Neural cell (in vitro differentiated cells): ENCODE results near the gene NR1I3. TPM values are rescaled to one million over a fixed set of nuclear protein-coding genes. Genes with fewer than 3 reads are reported as not detected.

ENCODE experiments used
- H2AFZ ChIP-seq: fragments of 200-600, 300-800 bp; sonication (generic), shearing (Covaris generic); 2 replicates; pipeline ENCODE4 v1.6.0; 2014; ENCODE audit warnings: low read depth, mild to moderate bottlenecking, antibody characterized with exemption, low read length, moderate library complexity
- H3F3A ChIP-seq: fragments of 200-600 bp; shearing (Covaris generic); 2 replicates; pipeline ENCODE4 v1.6.1; 2016; ENCODE audit warnings: mild to moderate bottlenecking, moderate library complexity, mixed read lengths, antibody characterized with exemption, low read length; ENCODE audit not compliant: insufficient read depth, poor library complexity, severe bottlenecking
- H3K27ac ChIP-seq: fragments of 200-600, 300-800 bp; sonication (generic), shearing (Covaris generic); 2 replicates; pipeline ENCODE4 v1.5.1; 2014; ENCODE audit warnings: mild to moderate bottlenecking, low read length, moderate library complexity
- H3K27me3 ChIP-seq: fragments of 300-800, 200-600 bp; sonication (generic), shearing (Covaris generic); 2 replicates; pipeline ENCODE4 v1.6.0; 2014; ENCODE audit warnings: mild to moderate bottlenecking, low read depth, low read length, moderate library complexity; ENCODE audit not compliant: insufficient read depth
- H3K36me3 ChIP-seq: fragments of 300-800, 200-600 bp; sonication (generic), shearing (Covaris generic); 2 replicates; pipeline ENCODE4 v1.5.1; 2014; ENCODE audit warnings: mild to moderate bottlenecking, antibody characterized with exemption, low read length, moderate library complexity; ENCODE audit not compliant: insufficient read depth
- H3K4me2 ChIP-seq: fragments of 300-800, 200-600 bp; sonication (generic), shearing (Covaris generic); 2 replicates; pipeline ENCODE4 v1.6.0; 2014; ENCODE audit warnings: mild to moderate bottlenecking, low read length
- H3K4me3 ChIP-seq: fragments of 300-800, 200-600 bp; sonication (generic), shearing (Covaris generic); 2 replicates; pipeline ENCODE4 v1.5.1; 2014; ENCODE audit warnings: mild to moderate bottlenecking, low read length, moderate library complexity
- H3K79me2 ChIP-seq: fragments of 200-600 bp; shearing (Covaris generic); replicated peaks from 2 replicates; pipeline ENCODE4 v1.6.0; 2014; ENCODE audit warnings: mild to moderate bottlenecking, low read length, moderate library complexity; ENCODE audit not compliant: insufficient read depth
- H3K9ac ChIP-seq: fragments of 300-800, 200-600 bp; sonication (generic), shearing (Covaris generic); 2 replicates; pipeline ENCODE4 v1.6.1; 2016; ENCODE audit warnings: mild to moderate bottlenecking, low read length, mixed read lengths
- H3K9me2 ChIP-seq: fragments of 200-600 bp; shearing (Covaris generic); 2 replicates; pipeline ENCODE4 v1.6.1; 2016; ENCODE audit warnings: mild to moderate bottlenecking, low read length, mixed read lengths; ENCODE audit not compliant: insufficient read depth
- H3K9me3 ChIP-seq: fragments of 200-600, 300-800 bp; sonication (generic), shearing (Covaris generic); 2 replicates; pipeline ENCODE4 v1.6.1; 2016; ENCODE audit warnings: mild to moderate bottlenecking, mixed run types, low read length, moderate library complexity, mixed read lengths
- H4K20me1 ChIP-seq: fragments of 200-600 bp; shearing (Covaris generic); 2 replicates; pipeline ENCODE4 v1.6.1; 2016; ENCODE audit warnings: mild to moderate bottlenecking, mixed run types; ENCODE audit not compliant: insufficient read depth
- CTCF ChIP-seq: fragments of 450-650 bp; IDR thresholded peaks from 2 replicates; pipeline ENCODE4 v1.5.1; 2014; ENCODE audit warnings: antibody characterized with exemption, mild to moderate bottlenecking, moderate library complexity; ENCODE audit not compliant: poor library complexity, severe bottlenecking
- EP300 ChIP-seq: fragments of 450-650 bp; conservative IDR thresholded peaks from 2 replicates; pipeline ENCODE4 v1.6.1; 2014; ENCODE audit warnings: antibody characterized with exemption, mild to moderate bottlenecking, moderate library complexity; ENCODE audit not compliant: poor library complexity, severe bottlenecking
- EZH2 ChIP-seq: fragments of 200-600, 300-800 bp; shearing (Covaris generic), sonication (generic); IDR thresholded peaks from 2 replicates; pipeline ENCODE4 v1.6.1; 2014; ENCODE audit warnings: antibody characterized with exemption, low read length, borderline replicate concordance, mild to moderate bottlenecking; ENCODE audit not compliant: insufficient read depth, poor library complexity, severe bottlenecking
- MXI1 ChIP-seq: fragments of 450-650 bp; conservative IDR thresholded peaks from 2 replicates; pipeline ENCODE4 v1.6.1; 2014; ENCODE audit warnings: antibody characterized with exemption, mild to moderate bottlenecking; ENCODE audit not compliant: poor library complexity, severe bottlenecking
- POLR2AphosphoS5 ChIP-seq: IDR thresholded peaks from 2 replicates; pipeline ENCODE4 v1.6.1; 2012
- RAD21 ChIP-seq: fragments of 450-650 bp; conservative IDR thresholded peaks from 2 replicates; pipeline ENCODE4 v1.6.1; 2014; ENCODE audit warnings: antibody characterized with exemption, mild to moderate bottlenecking, moderate library complexity
- REST ChIP-seq: IDR thresholded peaks from 2 replicates; pipeline ENCODE4 v1.6.1; 2012; ENCODE audit warnings: borderline replicate concordance
- SMC3 ChIP-seq: fragments of 450-650 bp; conservative IDR thresholded peaks from 2 replicates; pipeline ENCODE4 v1.6.1; 2014; ENCODE audit warnings: antibody characterized with exemption, mild to moderate bottlenecking, moderate library complexity; ENCODE audit not compliant: poor library complexity
- TAF1 ChIP-seq: IDR thresholded peaks from 2 replicates; pipeline ENCODE4 v1.6.1; 2012; ENCODE audit warnings: low read depth
- polyA minus RNA-seq: library from RNA; depleted of rRNA, polyadenylated mRNA; stranded (reverse); fragments of >200 nt; gene quantifications from 2 replicates; pipeline ENCODE4 v1.2.3, GENCODE V29; 2014
- polyA plus RNA-seq: library from polyadenylated mRNA; depleted of rRNA; stranded (reverse); fragments of >200 nt; gene quantifications from 2 replicates; pipeline ENCODE4 v1.2.3, GENCODE V29; 2014

The NR1I3 gene
- polyA plus RNA-seq (not detected in 2 replicates), polyA minus RNA-seq (not detected in 2 replicates)

GRCh38 chr1:161238039-161238473, at the start of gene NR1I3:
NR1I3 (minus strand) TSS chr1:161238203; CDS start chr1:161236565, 1,638 bp downstream.
- H3F3A ChIP-seq, result no peaks in the 10 kb centered on the region
- no peak within 1 kb of the TSS for H3K27ac ChIP-seq
- no peak within 1 kb of the TSS for H3K4me3 ChIP-seq
- no peaks in the 10 kb centered on the region for H3K79me2 ChIP-seq
- no peak within 1 kb of the TSS for H3K4me2 ChIP-seq
- H4K20me1 ChIP-seq, result no peaks in the 10 kb centered on the region
- no peaks in the 10 kb centered on the region for H3K36me3 ChIP-seq
- no peaks in the 10 kb centered on the region for H3K27me3 ChIP-seq
- no peaks in the 10 kb centered on the region for H3K9me2 ChIP-seq
- no peak for TF ChIP-seq TAF1
- no peak for TF ChIP-seq EZH2
- no peak for TF ChIP-seq MXI1
- TF ChIP-seq POLR2AphosphoS5, result no peak
- no peaks in the 10 kb centered on the region for H3K9me3 ChIP-seq
- H3K9ac ChIP-seq, result no peak within 1 kb of the TSS
- H2AFZ ChIP-seq, result no peak within 1 kb of the TSS

- Histone ChIP-seq H3F3A (no peaks in the 10 kb centered on the region), H3K4me3 (no peak overlapping the region), H2AFZ (no peak overlapping the region), H3K27ac (no peak overlapping the region), H3K36me3 (no peaks in the 10 kb centered on the region), H4K20me1 (no peaks in the 10 kb centered on the region), H3K79me2 (no peaks in the 10 kb centered on the region), H3K9ac (no peak overlapping the region), H3K9me3 (no peaks in the 10 kb centered on the region), H3K9me2 (no peaks in the 10 kb centered on the region), H3K4me2 (no peak overlapping the region), H3K27me3 (peaks cover 3% of the 10 kb centered on the region)
- no peak for TF ChIP-seq RAD21
- no peak for TF ChIP-seq TAF1
- no peak for TF ChIP-seq REST
- TF ChIP-seq MXI1, result no peak
- TF ChIP-seq EZH2, result no peak
- no peak for TF ChIP-seq CTCF
- TF ChIP-seq POLR2AphosphoS5, result no peak
- TF ChIP-seq SMC3, result no peak
- no peak for TF ChIP-seq EP300
These were observed 49.6 kb upstream of the NR1I3 start for GRCh38 chr1:161287482-161288054.
